ENCODE measurements around the gene NQO2. TPM values are rescaled to one million over a fixed set of nuclear protein-coding genes. Genes with fewer than 3 reads are reported as not detected.

The NQO2 gene
- total and polyA plus RNA-seq, 2 experiments from 2014 or later = 38.7 to 103 TPM

GRCh38 chr6:3014675-3015066 lies 15.0 kb downstream of the NQO2 start:
- H3K27me3 ChIP-seq = no peaks in the 10 kb centered on the region
- DNase-seq (ENCODE audit: low read depth in 1 of 2, low spot score in 1 of 2) = no peak

DNA sequence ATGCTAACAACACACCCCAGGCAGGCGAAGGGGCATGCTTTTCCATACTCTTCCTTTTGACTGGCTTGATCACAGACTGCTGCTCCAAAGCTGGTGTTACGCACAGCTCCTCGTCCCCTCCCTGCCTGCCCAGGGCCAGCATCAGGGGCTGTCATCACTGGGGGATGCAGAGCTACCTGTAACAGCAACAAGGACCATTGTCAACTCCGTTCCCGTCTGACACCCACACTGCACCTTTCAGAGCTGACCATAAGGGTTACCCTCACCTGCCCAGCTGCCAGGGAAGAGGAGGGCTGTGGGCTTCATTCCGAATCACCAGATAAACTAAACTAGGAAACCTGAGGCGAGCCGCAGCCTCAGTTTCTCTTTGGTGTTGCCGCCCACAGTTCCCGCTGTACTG lies 15.4 kb downstream of the NQO2 start:
- no peaks in the 10 kb centered on the region for H3K9me3 ChIP-seq (ENCODE audit: low read depth)
- no peak overlapping the region for H3K4me3 ChIP-seq
- H3K27me3 ChIP-seq = no peaks in the 10 kb centered on the region
- no peak overlapping the region for H3K27ac ChIP-seq
- no peak for DNase-seq (ENCODE audit: low read depth in 1 of 2, low spot score in 1 of 2)
- H3K4me1 ChIP-seq (ENCODE audit: low read depth) = no peaks in the 10 kb centered on the region
- TF ChIP-seq CTCF (IDR thresholded peaks at IDR 0.05; ENCODE audit: low read depth, low read length) = no peak
- peaks cover 24% of the 10 kb centered on the region for H3K36me3 ChIP-seq

More at GRCh38 chr6:3014675-3015066, 15.0 kb downstream of the NQO2 start:
- peaks cover 24% of the 10 kb centered on the region for H3K36me3 ChIP-seq
- H3K4me3 ChIP-seq = no peak overlapping the region
- no peaks in the 10 kb centered on the region for H3K4me1 ChIP-seq (ENCODE audit: low read depth)
- H3K9me3 ChIP-seq (ENCODE audit: low read depth) = no peaks in the 10 kb centered on the region
- no peak for TF ChIP-seq CTCF (IDR thresholded peaks at IDR 0.05; ENCODE audit: low read depth, low read length)
- no peak overlapping the region for H3K27ac ChIP-seq

- no peak for TF ChIP-seq CTCF (IDR thresholded peaks at IDR 0.05; ENCODE audit: low read depth, low read length)
- DNase-seq (ENCODE audit: low read depth in 1 of 2, low spot score in 1 of 2) = no peak
- peaks cover 18% of the 10 kb centered on the region for H3K36me3 ChIP-seq
- H3K27ac ChIP-seq = no peak overlapping the region
- no peak overlapping the region for H3K4me3 ChIP-seq
- no peaks in the 10 kb centered on the region for H3K27me3 ChIP-seq
- no peaks in the 10 kb centered on the region for H3K9me3 ChIP-seq (ENCODE audit: low read depth)
- H3K4me1 ChIP-seq (ENCODE audit: low read depth) = no peaks in the 10 kb centered on the region
Measured at GRCh38 chr6:3016473-3017280, 17.0 kb downstream of the NQO2 start.

DNA sequence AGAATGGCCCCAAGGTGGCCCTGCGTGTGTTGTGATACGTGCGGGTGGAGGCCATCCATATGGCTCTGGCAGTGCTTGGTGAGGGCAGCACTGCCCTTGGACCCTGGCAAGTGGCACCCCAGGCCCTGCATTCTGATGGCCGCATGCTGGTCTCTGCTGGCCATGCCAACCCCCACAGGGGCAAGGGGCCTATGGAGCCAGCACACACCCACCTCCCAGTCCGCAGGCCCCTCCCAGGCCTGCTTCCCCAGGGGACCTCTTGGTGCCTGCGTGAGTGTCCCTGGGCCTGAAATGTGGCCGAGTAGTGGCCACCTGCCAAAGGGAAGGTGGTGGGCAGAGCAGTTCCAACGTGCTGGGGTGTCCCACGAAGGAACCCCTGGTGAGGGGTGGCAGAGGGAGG lies 17.6 kb downstream of the NQO2 start:
- peaks cover 12% of the 10 kb centered on the region for H3K36me3 ChIP-seq
- H3K4me3 ChIP-seq = no peak overlapping the region
- H3K27ac ChIP-seq = no peak overlapping the region
- DNase-seq (ENCODE audit: low read depth in 1 of 2, low spot score in 1 of 2) = no peak
- no peaks in the 10 kb centered on the region for H3K4me1 ChIP-seq (ENCODE audit: low read depth)
- H3K27me3 ChIP-seq = no peaks in the 10 kb centered on the region
- H3K9me3 ChIP-seq (ENCODE audit: low read depth) = no peaks in the 10 kb centered on the region
- TF ChIP-seq CTCF (IDR thresholded peaks at IDR 0.05; ENCODE audit: low read depth, low read length) = no peak

DNA sequence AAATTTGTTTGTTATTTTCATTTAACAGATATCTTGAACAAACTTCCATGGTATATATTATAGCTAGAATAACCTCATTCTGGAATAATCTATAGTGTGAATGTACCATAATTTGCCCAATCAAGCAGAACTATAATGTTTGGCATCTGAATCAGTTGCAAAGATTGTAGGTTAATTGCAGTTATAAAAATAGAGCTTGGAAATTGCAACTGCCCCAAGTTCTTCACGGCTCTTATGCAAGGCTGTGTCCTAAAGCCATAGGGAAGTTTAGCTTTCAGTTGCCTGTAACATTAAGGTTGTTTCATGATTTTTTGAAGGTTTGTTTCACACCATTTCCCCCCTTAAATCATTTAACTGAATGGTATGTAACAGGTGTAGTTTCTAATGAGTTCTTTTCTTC lies 19.4 kb downstream of the NQO2 start:
- no peaks in the 10 kb centered on the region for H3K27me3 ChIP-seq
- H3K4me3 ChIP-seq = no peak overlapping the region
- H3K27ac ChIP-seq = no peak overlapping the region
- DNase-seq (ENCODE audit: low read depth in 1 of 2, low spot score in 1 of 2) = no peak
- peaks cover 8% of the 10 kb centered on the region for H3K36me3 ChIP-seq
- no peaks in the 10 kb centered on the region for H3K4me1 ChIP-seq (ENCODE audit: low read depth)
- no peaks in the 10 kb centered on the region for H3K9me3 ChIP-seq (ENCODE audit: low read depth)
- TF ChIP-seq CTCF (IDR thresholded peaks at IDR 0.05; ENCODE audit: low read depth, low read length) = no peak

All from cardiac muscle cell (in vitro differentiated cells and primary cell).